Astrocyte (in vitro differentiated cells and primary cell): ENCODE results near the gene PPP1R13B. TPM values are rescaled to one million over a fixed set of nuclear protein-coding genes. Genes with fewer than 3 reads are reported as not detected.

Experiments used
- DNase-seq: peaks from one replicate; pipeline ENCODE4 v3.0.0-alpha.2; 2010; ENCODE audit warnings: low read depth
- FAIRE-seq: peaks from 2 replicates; lab custom pipeline; 2011; peaks lifted over from hg19 to GRCh38; lab: Jason Lieb, UNC
- H2AFZ ChIP-seq: 2 replicates; pipeline ENCODE4 v1.6.0; 2012; ENCODE audit warnings: low read depth, low read length, inconsistent platforms
- H3K27ac ChIP-seq: 2 replicates; pipeline ENCODE4 v1.5.1; 2011; ENCODE audit warnings: low read depth, low read length, inconsistent platforms
- H3K27me3 ChIP-seq: 2 replicates; pipeline ENCODE4 v1.6.0; 2011; ENCODE audit warnings: low read length, inconsistent platforms; ENCODE audit not compliant: insufficient read depth
- H3K36me3 ChIP-seq: 2 replicates; pipeline ENCODE4 v1.5.1; 2011; ENCODE audit warnings: low read length, inconsistent platforms; ENCODE audit not compliant: insufficient read depth
- H3K4me1 ChIP-seq: 2 replicates; pipeline ENCODE4 v1.5.1; 2011; ENCODE audit warnings: low read length, inconsistent platforms; ENCODE audit not compliant: insufficient read depth
- H3K4me2 ChIP-seq: 2 replicates; pipeline ENCODE4 v1.6.0; 2012; ENCODE audit warnings: low read length, inconsistent platforms
- H3K4me3 ChIP-seq: 2 replicates; pipeline ENCODE4 v1.5.1; 2011; ENCODE audit warnings: low read depth, mild to moderate bottlenecking, low read length, inconsistent platforms; ENCODE audit not compliant: insufficient read depth
- H3K79me2 ChIP-seq: 2 replicates; pipeline ENCODE4 v1.6.0; 2012; ENCODE audit warnings: mild to moderate bottlenecking, low read length, inconsistent platforms; ENCODE audit not compliant: insufficient read depth
- H3K9ac ChIP-seq: 2 replicates; pipeline ENCODE4 v1.6.0; 2012; ENCODE audit warnings: mild to moderate bottlenecking, low read length, inconsistent platforms
- H3K9me3 ChIP-seq: 2 replicates; pipeline ENCODE4 v1.5.1; 2012; ENCODE audit warnings: low read depth, mild to moderate bottlenecking, low read length, inconsistent platforms; ENCODE audit not compliant: insufficient read depth
- H4K20me1 ChIP-seq: 2 replicates; pipeline ENCODE4 v1.6.0; 2012; ENCODE audit warnings: low read length, inconsistent platforms; ENCODE audit not compliant: insufficient read depth
- H3K27ac Mint-ChIP-seq: one replicate; pipeline ENCODE4 v1.8.0; 2021; ENCODE audit warnings: mild to moderate bottlenecking, mixed read lengths; ENCODE audit not compliant: unreplicated experiment
- H3K27me3 Mint-ChIP-seq: one replicate; pipeline ENCODE4 v1.8.0; 2021; ENCODE audit warnings: low read depth, mixed read lengths; ENCODE audit not compliant: unreplicated experiment
- H3K36me3 Mint-ChIP-seq: one replicate; pipeline ENCODE4 v1.8.0; 2021; ENCODE audit warnings: low read depth, mixed read lengths; ENCODE audit not compliant: unreplicated experiment
- H3K4me1 Mint-ChIP-seq: one replicate; pipeline ENCODE4 v1.8.0; 2021; ENCODE audit warnings: low read depth, mixed read lengths; ENCODE audit not compliant: unreplicated experiment
- H3K4me3 Mint-ChIP-seq: one replicate; pipeline ENCODE4 v1.8.0; 2021; ENCODE audit warnings: mild to moderate bottlenecking, moderate library complexity, mixed read lengths; ENCODE audit not compliant: unreplicated experiment
- H3K9me3 Mint-ChIP-seq: one replicate; pipeline ENCODE4 v1.8.0; 2021; ENCODE audit warnings: mild to moderate bottlenecking, mixed read lengths; ENCODE audit not compliant: unreplicated experiment
- EZH2 ChIP-seq: IDR thresholded peaks from 2 replicates; pipeline ENCODE4 v1.6.1; 2012; ENCODE audit warnings: mild to moderate bottlenecking, low read length, inconsistent platforms; ENCODE audit not compliant: insufficient read depth
- total RNA-seq: library from RNA; stranded (reverse); gene quantifications from 2 replicates; pipeline ENCODE4 v1.2.1, GENCODE V29; 2021
- TF ChIP-seq, protein P1 (sequence below): IDR thresholded peaks from 2 replicates; pipeline ENCODE4 v1.5.1; 2011; ENCODE audit warnings: low read depth, mild to moderate bottlenecking, inconsistent platforms, low read length, moderate library complexity; ENCODE audit not compliant: insufficient read depth

Gene PPP1R13B
- total RNA-seq, 1 donor from 2014 or later: 7.0 TPM

DNA sequence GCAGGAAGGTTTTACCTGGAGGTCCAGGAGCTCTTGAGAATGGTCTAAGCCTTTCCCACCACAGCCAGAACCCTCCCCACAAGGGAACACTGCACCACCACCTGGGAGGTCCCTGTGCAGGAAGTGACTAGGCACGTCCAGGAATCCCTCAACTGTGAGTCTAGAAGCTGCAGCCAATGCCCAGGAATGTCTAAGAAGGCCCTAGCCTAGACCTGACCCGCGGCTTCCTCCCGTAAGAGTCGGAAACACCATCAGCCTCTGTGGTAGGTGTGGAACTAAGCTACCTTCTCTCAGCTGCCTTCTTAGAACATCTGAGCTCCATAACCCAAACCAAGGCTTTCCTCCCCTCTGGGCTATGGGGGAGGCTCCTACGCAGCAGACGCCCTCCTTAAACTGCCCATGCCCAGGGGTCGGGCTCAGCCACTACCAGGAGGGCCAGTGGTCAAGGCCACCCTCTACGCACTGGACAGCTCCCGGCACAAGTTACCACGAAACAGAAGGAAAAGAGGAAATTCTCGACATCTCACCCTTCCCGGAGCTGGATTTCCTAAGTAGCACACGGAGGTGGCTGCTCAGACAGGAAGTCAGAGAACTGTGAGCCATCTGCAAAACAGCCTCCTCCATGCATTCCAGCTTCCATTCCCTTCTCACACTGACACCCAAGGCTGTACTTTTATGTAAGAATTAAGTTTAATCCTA is 106.2 kb downstream of the PPP1R13B start:
- no peaks in the 10 kb centered on the region for H3K9me3 Mint-ChIP-seq
- DNase-seq (no peak), FAIRE-seq (no peak)
- Histone ChIP-seq H3K4me2 (peak overlapping the region; percentile 41), H3K9me3 (no peaks in the 10 kb centered on the region), H4K20me1 (no peaks in the 10 kb centered on the region), H3K4me3 (no peak overlapping the region), H3K27me3 (no peaks in the 10 kb centered on the region), H2AFZ (no peak overlapping the region), H3K9ac (no peak overlapping the region), H3K79me2 (no peaks in the 10 kb centered on the region), H3K36me3 (peaks cover 3% of the 10 kb centered on the region), H3K4me1 (peaks cover 8% of the 10 kb centered on the region), H3K27ac (peak overlapping the region; percentile 16)
- H3K27ac Mint-ChIP-seq: peak overlapping the region; percentile 82
- H3K4me3 Mint-ChIP-seq: peak overlapping the region; percentile 23
- peaks cover 24% of the 10 kb centered on the region for H3K36me3 Mint-ChIP-seq
- peaks cover 15% of the 10 kb centered on the region for H3K4me1 Mint-ChIP-seq
- TF ChIP-seq, protein P1, sequence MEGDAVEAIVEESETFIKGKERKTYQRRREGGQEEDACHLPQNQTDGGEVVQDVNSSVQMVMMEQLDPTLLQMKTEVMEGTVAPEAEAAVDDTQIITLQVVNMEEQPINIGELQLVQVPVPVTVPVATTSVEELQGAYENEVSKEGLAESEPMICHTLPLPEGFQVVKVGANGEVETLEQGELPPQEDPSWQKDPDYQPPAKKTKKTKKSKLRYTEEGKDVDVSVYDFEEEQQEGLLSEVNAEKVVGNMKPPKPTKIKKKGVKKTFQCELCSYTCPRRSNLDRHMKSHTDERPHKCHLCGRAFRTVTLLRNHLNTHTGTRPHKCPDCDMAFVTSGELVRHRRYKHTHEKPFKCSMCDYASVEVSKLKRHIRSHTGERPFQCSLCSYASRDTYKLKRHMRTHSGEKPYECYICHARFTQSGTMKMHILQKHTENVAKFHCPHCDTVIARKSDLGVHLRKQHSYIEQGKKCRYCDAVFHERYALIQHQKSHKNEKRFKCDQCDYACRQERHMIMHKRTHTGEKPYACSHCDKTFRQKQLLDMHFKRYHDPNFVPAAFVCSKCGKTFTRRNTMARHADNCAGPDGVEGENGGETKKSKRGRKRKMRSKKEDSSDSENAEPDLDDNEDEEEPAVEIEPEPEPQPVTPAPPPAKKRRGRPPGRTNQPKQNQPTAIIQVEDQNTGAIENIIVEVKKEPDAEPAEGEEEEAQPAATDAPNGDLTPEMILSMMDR: no peak
- TF ChIP-seq EZH2: no peak
- no peaks in the 10 kb centered on the region for H3K27me3 Mint-ChIP-seq

DNA sequence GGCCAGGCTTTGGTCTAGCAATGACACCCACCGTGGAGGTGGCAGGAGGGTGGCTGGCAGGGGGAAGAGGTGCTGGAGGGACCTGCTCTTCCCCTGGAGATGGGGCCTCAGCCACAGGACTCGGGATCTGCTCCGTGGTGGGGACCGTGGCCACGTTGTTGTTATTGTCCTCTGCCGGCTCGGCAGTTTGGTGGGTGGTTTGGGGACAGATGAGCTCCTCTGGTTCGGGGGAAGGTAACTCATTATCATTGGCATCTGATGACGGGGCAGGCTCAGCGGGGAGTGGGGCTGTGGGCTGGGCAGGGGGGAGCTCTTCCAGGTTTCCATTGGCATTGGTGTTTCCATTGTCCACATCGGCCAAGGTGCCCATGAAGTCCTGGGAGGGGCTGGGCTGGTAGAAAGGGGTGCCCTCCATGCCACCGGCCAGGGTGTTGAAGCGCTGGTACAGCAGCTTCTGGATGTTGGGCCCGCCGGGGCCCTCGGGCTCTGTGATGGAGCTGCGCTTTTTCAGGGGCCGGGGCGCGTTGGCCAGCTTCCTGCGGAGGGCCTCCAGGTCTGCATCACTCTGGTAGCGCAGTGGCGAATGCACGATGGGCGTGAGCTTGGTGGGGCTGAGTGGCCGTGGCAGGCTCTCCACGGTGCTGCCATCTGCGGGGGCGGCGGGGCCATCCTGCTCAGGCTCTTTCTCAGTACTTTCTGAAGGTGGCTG is 107.4 kb downstream of the PPP1R13B start:
- Histone ChIP-seq H2AFZ (no peak overlapping the region), H3K36me3 (peaks cover 3% of the 10 kb centered on the region), H4K20me1 (peaks cover 4% of the 10 kb centered on the region), H3K4me1 (peaks cover 8% of the 10 kb centered on the region), H3K9ac (no peak overlapping the region), H3K4me2 (no peak overlapping the region), H3K9me3 (no peaks in the 10 kb centered on the region), H3K4me3 (no peak overlapping the region), H3K27me3 (no peaks in the 10 kb centered on the region), H3K79me2 (no peaks in the 10 kb centered on the region), H3K27ac (no peak overlapping the region)
- FAIRE-seq (no peak), DNase-seq (no peak)
- Mint-ChIP-seq H3K27me3 (no peaks in the 10 kb centered on the region), H3K27ac (no peak overlapping the region), H3K4me1 (peaks cover 15% of the 10 kb centered on the region), H3K36me3 (peaks cover 29% of the 10 kb centered on the region), H3K9me3 (no peaks in the 10 kb centered on the region), H3K4me3 (no peak overlapping the region)
- TF ChIP-seq, protein P1: no peak
- no peak for TF ChIP-seq EZH2

DNA sequence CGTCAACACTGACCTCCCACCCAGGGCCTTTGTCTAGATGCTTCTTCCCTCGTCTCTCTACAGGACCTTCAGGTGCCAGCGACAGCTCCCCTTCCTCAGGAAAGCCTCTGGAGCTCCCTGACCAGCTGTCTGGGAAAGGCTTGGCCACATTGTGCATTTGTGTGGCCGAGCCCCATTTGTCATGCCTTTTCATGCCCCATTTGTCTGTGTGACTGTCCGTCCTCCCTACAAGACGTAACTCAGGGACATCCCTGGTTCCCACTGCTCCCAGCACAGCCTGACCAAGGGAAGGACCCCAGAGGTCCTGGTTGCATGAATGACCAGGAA is 107.9 kb downstream of the PPP1R13B start:
- H3K36me3 Mint-ChIP-seq: peaks cover 29% of the 10 kb centered on the region

More for the DNA sequence above, 107.9 kb downstream of the PPP1R13B start:
- no peak overlapping the region for H3K9ac ChIP-seq
- peaks cover 15% of the 10 kb centered on the region for H3K4me1 Mint-ChIP-seq
- H3K27me3 ChIP-seq: no peaks in the 10 kb centered on the region
- no peaks in the 10 kb centered on the region for H3K9me3 ChIP-seq
- H3K4me1 ChIP-seq: peaks cover 8% of the 10 kb centered on the region
- TF ChIP-seq, protein P1: no peak
- no peak for TF ChIP-seq EZH2
- no peak overlapping the region for H3K27ac Mint-ChIP-seq
- H2AFZ ChIP-seq: no peak overlapping the region
- H3K9me3 Mint-ChIP-seq: no peaks in the 10 kb centered on the region
- H4K20me1 ChIP-seq: peaks cover 9% of the 10 kb centered on the region
- FAIRE-seq (no peak), DNase-seq (no peak)
- H3K27me3 Mint-ChIP-seq: no peaks in the 10 kb centered on the region
- H3K27ac ChIP-seq: no peak overlapping the region
- peaks cover 3% of the 10 kb centered on the region for H3K36me3 ChIP-seq
- no peak overlapping the region for H3K4me2 ChIP-seq
- no peak overlapping the region for H3K4me3 Mint-ChIP-seq
- H3K4me3 ChIP-seq: no peak overlapping the region
- no peaks in the 10 kb centered on the region for H3K79me2 ChIP-seq
